TTC549 (cell line): Measurements from ENCODE around the gene MRTFA.
"Not testable (repeated sequence)": the region's sequence is repeated elsewhere in the genome, so short reads cannot be mapped to it uniquely, and the experiment has no call there.

Experiments
- FAIRE-seq: peaks from 2 replicates; lab custom pipeline; 2012; peaks lifted over from hg19 to GRCh38; lab: Jason Lieb, UNC

The MRTFA gene

DNA sequence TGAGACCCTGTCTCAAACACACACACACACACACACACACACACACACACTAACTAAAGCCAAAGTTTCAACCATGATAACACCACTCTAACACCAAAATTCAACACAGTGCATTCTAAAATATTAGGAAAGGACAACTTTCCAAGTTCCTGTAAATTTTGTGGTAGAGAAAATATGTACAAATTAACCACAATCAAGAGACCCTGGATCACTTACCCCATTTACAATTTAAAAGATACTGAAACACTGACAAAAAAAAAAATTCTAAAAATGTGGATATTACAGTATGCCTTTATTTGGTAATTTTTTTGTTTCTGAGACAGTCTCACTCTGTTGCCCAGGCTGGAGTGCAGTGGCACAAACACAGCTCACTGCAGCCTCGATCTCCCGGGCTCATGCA lies 9.7 kb downstream of the MRTFA start:
- no peak for FAIRE-seq

GRCh38 chr22:40625794-40626193 lies 10.7 kb downstream of the MRTFA start:
- not testable (repeated sequence) for FAIRE-seq

GRCh38 chr22:40625281-40625680 lies 11.2 kb downstream of the MRTFA start:
- FAIRE-seq = not testable (repeated sequence)

DNA sequence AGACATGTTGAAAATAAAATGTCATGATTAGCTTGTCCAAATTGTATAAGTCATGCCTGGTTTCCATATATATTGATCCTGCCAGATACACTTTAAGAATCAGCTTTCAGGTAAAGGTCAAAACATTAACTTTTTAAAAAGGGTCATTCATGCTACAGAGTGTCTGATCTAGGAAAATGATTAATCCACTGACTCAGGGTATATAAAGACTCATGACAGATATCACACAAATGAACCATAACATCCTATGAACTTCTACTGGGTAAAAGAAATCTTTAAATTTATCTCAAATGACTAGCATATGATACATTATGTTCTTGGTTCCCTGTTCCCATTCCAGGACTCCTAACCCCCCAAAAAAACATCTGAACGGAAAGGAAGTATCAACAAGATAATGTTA lies 11.7 kb downstream of the MRTFA start:
- no peak for FAIRE-seq

- no peak for FAIRE-seq
Measured at GRCh38 chr22:40621309-40622151, 15.0 kb downstream of the MRTFA start.

- FAIRE-seq = no peak
Measured at GRCh38 chr22:40620464-40621046, 16.0 kb downstream of the MRTFA start.

GRCh38 chr22:40618400-40618799 lies 18.1 kb downstream of the MRTFA start:
- no peak for FAIRE-seq

DNA sequence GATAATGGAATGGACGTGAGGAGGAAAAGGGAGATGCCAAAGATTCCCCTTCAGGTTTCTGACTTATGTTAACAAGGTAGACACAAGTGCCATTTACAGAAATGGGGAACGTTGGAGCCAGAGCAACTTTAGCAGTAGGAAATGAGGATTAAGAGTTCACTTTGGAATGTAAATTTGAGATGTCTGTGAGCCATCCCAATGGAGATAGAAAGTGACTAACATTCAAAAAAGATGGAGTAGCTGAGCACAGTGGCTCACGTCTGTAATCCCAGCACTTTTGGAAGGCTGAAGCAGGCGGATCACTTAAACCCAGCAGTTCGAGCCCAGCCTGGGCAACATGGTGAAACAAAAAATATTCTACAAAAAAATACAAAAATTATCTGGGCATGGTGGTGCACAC lies 19.9 kb downstream of the MRTFA start:
- no peak for FAIRE-seq

- FAIRE-seq = no peak
Measured at GRCh38 chr22:40613067-40613466, 23.5 kb downstream of the MRTFA start.

- FAIRE-seq = no peak
Measured at GRCh38 chr22:40612291-40612751, 24.2 kb downstream of the MRTFA start.

GRCh38 chr22:40611606-40612005 lies 24.9 kb downstream of the MRTFA start:
- no peak for FAIRE-seq

- FAIRE-seq = no peak
Measured at GRCh38 chr22:40610329-40610850, 26.1 kb downstream of the MRTFA start.

GRCh38 chr22:40609216-40609615 lies 27.3 kb downstream of the MRTFA start:
- no peak for FAIRE-seq

DNA sequence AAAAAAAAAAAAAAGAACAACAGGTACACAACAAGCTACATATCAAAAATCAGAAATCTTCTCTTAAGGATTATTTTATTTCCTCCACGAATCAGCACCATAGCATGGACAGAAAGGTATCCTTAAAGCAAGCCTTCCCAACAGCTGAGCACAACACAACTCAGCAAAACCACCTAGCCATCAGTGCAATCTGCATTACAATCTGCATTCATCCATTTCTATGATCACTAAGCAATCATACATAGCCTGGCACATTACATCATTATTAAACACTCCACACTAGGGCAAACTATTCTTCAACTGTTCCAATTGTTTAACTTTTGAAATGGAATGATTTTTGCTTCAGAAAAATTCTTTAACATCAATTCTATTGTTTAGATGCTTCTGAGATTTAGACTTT lies 29.0 kb downstream of the MRTFA start:
- FAIRE-seq = no peak

DNA sequence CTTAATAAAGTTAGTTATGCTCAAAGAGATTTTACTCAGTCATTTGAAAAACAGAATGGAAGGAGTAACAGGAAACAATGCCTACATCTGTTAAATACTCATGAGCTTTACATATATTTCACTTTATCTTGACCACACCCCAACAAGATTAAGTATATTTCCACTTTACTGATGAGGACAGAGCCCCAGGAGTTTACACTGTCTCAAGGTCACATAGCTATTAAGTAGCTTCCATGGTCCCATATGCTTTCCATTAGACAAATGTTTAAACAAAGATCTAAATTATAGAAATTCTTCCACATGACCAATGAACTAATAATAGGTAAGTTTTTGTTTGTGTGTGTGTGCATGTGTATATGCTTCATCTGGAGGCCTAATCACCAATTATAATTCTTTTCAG lies 30.2 kb downstream of the MRTFA start:
- FAIRE-seq = no peak

GRCh38 chr22:40605761-40606160 lies 30.8 kb downstream of the MRTFA start:
- FAIRE-seq = no peak

GRCh38 chr22:40603088-40603605 lies 33.4 kb downstream of the MRTFA start:
- FAIRE-seq = no peak

DNA sequence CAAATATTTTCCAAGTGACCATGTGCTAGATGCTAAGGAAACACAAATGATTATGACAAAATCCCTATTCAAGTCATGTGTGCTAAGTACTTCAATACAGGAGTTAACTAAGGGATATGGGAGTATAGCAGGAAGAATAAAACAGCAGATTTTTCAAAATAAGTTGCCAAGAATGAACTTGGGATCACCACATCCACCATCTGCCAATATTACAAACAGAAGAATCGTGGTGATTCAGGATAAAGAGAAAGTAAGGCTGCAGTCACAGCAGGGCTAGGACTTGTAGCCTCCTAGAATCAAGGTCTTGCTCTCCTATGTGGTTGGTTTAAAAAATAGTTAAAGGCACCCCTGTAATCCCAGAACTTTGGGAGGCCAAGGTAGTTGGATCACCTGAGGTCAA lies 34.3 kb downstream of the MRTFA start:
- FAIRE-seq = no peak

GRCh38 chr22:40599731-40600130 lies 36.8 kb downstream of the MRTFA start:
- FAIRE-seq = no peak

DNA sequence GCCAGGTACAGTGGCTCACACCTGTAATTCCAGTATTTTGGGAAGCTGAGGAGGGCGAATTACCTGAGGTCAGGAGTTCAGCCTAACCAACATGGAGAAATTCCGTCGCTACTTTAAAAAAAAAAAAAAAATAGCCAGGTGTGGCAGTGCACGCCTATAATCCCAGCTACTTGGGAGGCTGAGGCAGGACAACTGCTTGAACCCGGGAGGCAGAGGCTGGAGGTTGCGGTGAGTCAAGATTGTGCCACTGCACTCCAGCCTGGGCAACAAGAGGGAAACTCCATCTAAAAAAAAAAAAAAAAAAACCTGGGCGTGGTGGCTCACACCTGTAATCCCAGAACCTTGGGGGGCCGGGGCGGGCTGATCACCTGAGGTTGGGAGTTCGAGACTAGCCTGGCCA lies 37.8 kb downstream of the MRTFA start:
- FAIRE-seq = not testable (repeated sequence)

DNA sequence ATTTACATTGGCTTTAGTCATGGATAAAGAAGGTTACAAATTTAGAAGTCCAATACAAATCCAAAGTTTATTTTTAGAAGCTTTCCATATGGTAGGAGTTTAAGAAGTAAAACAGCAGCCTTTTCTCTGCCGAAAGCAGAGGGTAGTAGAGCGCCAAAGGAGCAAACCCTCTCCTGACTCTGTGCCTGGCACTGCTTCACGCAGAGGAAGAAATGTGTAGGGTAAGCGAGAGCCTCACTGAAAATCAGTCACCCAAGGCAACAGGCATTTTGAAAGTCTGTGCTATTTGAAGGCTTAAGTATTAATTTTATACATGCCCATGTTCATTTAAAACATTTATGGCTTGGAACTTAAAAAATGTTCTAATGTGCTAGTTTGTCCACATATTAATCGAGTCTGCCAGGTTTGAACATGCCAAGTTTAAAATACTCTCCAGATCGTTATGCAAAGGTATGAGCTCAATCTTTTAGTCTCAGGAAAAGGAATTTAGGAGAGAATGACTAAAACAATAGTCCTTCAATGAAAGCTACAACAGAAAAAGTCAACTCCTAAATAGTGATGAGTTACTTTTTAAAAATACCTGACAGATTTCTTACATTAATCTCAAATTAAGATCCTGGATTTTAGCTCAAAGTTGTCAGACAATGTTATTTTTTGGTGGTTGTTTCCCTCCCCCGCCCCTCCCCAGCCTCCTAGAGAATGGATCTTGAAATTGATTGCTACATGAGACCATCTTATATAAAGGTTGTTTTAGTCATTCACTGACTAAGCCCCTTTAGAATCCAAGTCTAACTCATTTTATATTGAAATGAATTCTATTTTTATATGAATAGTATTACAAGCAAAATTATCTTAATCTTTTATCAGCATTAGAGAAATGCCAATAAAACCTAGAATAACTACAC lies 38.7 kb downstream of the MRTFA start:
- no peak for FAIRE-seq

GRCh38 chr22:40595497-40596234 lies 40.9 kb downstream of the MRTFA start:
- FAIRE-seq = no peak
